ENCODE data around the gene CLCN1. TPM values are rescaled to one million over a fixed set of nuclear protein-coding genes. Genes with fewer than 3 reads are reported as not detected.
A peak's percentile ranks its signal among the peaks of the same experiment; 100 is the strongest.

CLCN1 gene
- polyA plus RNA-seq, 3 donors = 0.04 to 0.76 (median 0.11) TPM

- 58% methylated on average over 2 of the region's 4 CpGs for WGBS (ENCODE audit: insufficient coverage)
- Mint-ChIP-seq H3K27me3 (ENCODE audit: low read depth in 3 of 3) (peaks cover 0 to 2% (median 0%) of the 10 kb centered on the region in 3 donors), H3K9me3 (peaks cover 0 to 2% (median 0%) of the 10 kb centered on the region in 7 donors), H3K27ac (peak overlapping the region in 5 of 7 donors; percentile 40 to 88 (median 53)), H3K4me3 (no peak overlapping the region), H3K4me1 (peaks cover 51% of the 10 kb centered on the region), H3K36me3 (peaks cover 35 to 45% of the 10 kb centered on the region in 2 donors)
- H3K4me2 ChIP-seq (replicated peaks; ENCODE audit: extremely low read depth, low read length, poor library complexity, severe bottlenecking) = peak overlapping the region; percentile 87
- H3K36me3 ChIP-seq (replicated peaks in 1 of 2; ENCODE audit: control insufficient read depth in 1 of 2, insufficient read depth in 2 of 2, low read length in 2 of 2) = peaks cover 32 to 46% of the 10 kb centered on the region in 2 donors
- peak overlapping the region in 1 of 2 donors; percentile 62 for H3K27ac ChIP-seq (ENCODE audit: low read depth in 1 of 2, low read length in 2 of 2)
- H3K9ac ChIP-seq (ENCODE audit: insufficient read depth, low read length, poor library complexity, severe bottlenecking) = no peak overlapping the region
- no peak overlapping the region for H3K4me3 ChIP-seq (replicated peaks in 1 of 3; ENCODE audit: low read depth in 2 of 3, low read length in 3 of 3)
- peaks cover 31 to 41% of the 10 kb centered on the region in 2 donors for H3K4me1 ChIP-seq (ENCODE audit: control insufficient read depth in 1 of 2, insufficient read depth in 2 of 2, low read length in 2 of 2)
- H3K79me2 ChIP-seq (ENCODE audit: insufficient read depth, low read length) = peaks cover 72% of the 10 kb centered on the region
- no peak for DNase-seq
- peaks cover 14% of the 10 kb centered on the region for H4K20me1 ChIP-seq (ENCODE audit: insufficient read depth, low read length)
- intact Hi-C loops (cut with micrococcal nuclease) = no loop called here
- TF ChIP-seq, protein P1, sequence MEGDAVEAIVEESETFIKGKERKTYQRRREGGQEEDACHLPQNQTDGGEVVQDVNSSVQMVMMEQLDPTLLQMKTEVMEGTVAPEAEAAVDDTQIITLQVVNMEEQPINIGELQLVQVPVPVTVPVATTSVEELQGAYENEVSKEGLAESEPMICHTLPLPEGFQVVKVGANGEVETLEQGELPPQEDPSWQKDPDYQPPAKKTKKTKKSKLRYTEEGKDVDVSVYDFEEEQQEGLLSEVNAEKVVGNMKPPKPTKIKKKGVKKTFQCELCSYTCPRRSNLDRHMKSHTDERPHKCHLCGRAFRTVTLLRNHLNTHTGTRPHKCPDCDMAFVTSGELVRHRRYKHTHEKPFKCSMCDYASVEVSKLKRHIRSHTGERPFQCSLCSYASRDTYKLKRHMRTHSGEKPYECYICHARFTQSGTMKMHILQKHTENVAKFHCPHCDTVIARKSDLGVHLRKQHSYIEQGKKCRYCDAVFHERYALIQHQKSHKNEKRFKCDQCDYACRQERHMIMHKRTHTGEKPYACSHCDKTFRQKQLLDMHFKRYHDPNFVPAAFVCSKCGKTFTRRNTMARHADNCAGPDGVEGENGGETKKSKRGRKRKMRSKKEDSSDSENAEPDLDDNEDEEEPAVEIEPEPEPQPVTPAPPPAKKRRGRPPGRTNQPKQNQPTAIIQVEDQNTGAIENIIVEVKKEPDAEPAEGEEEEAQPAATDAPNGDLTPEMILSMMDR (IDR thresholded peaks at IDR 0.05) = no peak
- H2AFZ ChIP-seq (ENCODE audit: insufficient read depth, low read depth, low read length, poor library complexity, severe bottlenecking) = no peak overlapping the region
- no peaks in the 10 kb centered on the region for H3K9me3 ChIP-seq (replicated peaks in 1 of 2; ENCODE audit: control insufficient read depth in 1 of 2, insufficient read depth in 1 of 2, low read length in 2 of 2)
- no peaks in the 10 kb centered on the region for H3K27me3 ChIP-seq (ENCODE audit: control insufficient read depth in 2 of 2, insufficient read depth in 2 of 2, low read length in 2 of 2)
Measured at GRCh38 chr7:143290293-143290692, 25.6 kb upstream of the CLCN1 start.

- H2AFZ ChIP-seq (ENCODE audit: insufficient read depth, low read depth, low read length, poor library complexity, severe bottlenecking) = no peak overlapping the region
- H3K4me3 ChIP-seq (replicated peaks in 1 of 3; ENCODE audit: low read depth in 2 of 3, low read length in 3 of 3) = no peak overlapping the region
- peak overlapping the region in 1 of 2 donors; percentile 52 for H3K27ac ChIP-seq (ENCODE audit: low read depth in 1 of 2, low read length in 2 of 2)
- H3K9ac ChIP-seq (ENCODE audit: insufficient read depth, low read length, poor library complexity, severe bottlenecking) = no peak overlapping the region
- TF ChIP-seq, protein P1 (IDR thresholded peaks at IDR 0.05) = no peak
- H3K36me3 ChIP-seq (replicated peaks in 1 of 2; ENCODE audit: control insufficient read depth in 1 of 2, insufficient read depth in 2 of 2, low read length in 2 of 2) = peaks cover 38 to 71% of the 10 kb centered on the region in 2 donors
- H3K4me1 Mint-ChIP-seq = peaks cover 63% of the 10 kb centered on the region
- peak overlapping the region in 1 of 7 donors; percentile 35 for H3K27ac Mint-ChIP-seq
- intact Hi-C loops (cut with micrococcal nuclease) = no loop called here
- no peak overlapping the region for H3K4me3 Mint-ChIP-seq
- no peaks in the 10 kb centered on the region for H3K9me3 Mint-ChIP-seq
- peaks cover 41 to 52% of the 10 kb centered on the region in 2 donors for H3K4me1 ChIP-seq (ENCODE audit: control insufficient read depth in 1 of 2, insufficient read depth in 2 of 2, low read length in 2 of 2)
- H3K27me3 Mint-ChIP-seq (ENCODE audit: low read depth in 3 of 3) = no peaks in the 10 kb centered on the region
- no peaks in the 10 kb centered on the region for H3K9me3 ChIP-seq (replicated peaks in 1 of 2; ENCODE audit: control insufficient read depth in 1 of 2, insufficient read depth in 1 of 2, low read length in 2 of 2)
- no peaks in the 10 kb centered on the region for H3K27me3 ChIP-seq (ENCODE audit: control insufficient read depth in 2 of 2, insufficient read depth in 2 of 2, low read length in 2 of 2)
- DNase-seq = no peak
- H3K4me2 ChIP-seq (replicated peaks; ENCODE audit: extremely low read depth, low read length, poor library complexity, severe bottlenecking) = no peak overlapping the region
- peaks cover 97% of the 10 kb centered on the region for H3K79me2 ChIP-seq (ENCODE audit: insufficient read depth, low read length)
- H4K20me1 ChIP-seq (ENCODE audit: insufficient read depth, low read length) = peaks cover 14% of the 10 kb centered on the region
- peaks cover 50 to 67% of the 10 kb centered on the region in 2 donors for H3K36me3 Mint-ChIP-seq
- no CpG with 5 or more reads among the region's 5 CpGs for WGBS (ENCODE audit: insufficient coverage)
Measured at GRCh38 chr7:143292876-143293275, 23.0 kb upstream of the CLCN1 start.
